ENCODE results near the gene PIKFYVE. TPM values are rescaled to one million over a fixed set of nuclear protein-coding genes. Genes with fewer than 3 reads are reported as not detected.
A peak's percentile ranks its signal among the peaks of the same experiment; 100 is the strongest.

PIKFYVE gene
- total RNA-seq, 1 donor from 2014 or later, result 33.8 TPM

DNA sequence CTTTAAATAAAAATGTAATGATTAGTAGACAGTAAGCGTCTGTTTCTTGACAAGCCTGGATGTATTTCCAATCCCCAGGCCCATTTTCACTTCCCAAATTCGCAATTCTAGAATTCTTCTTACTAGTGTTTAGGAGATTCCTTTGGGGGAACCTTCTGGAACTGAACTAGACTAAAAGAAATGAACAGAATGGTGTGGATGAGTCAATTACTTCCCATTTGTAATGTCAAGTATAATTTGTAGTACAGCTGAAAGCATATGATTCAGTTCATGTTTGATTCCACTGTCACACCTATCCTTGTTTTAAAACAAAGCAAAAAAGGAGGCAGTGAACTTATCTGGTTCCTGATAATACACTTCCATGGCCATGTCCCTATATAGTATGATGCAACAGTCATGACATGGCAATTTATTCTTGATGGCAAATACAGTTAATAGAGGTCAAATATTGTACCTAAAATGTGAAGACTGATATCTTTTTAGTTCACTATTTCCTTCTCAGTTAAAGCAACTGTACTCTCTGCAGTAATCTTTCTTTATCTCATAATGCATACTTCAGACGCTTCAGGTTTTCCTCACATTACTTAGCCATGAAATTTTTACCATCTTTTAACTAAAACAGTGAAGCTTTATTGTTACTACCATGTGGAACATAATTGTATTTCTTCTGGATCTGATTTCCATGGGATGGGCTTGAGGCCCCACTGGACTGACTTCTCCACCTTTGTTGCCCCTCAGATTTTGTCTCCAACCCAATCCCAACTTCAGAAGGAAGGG is 13.2 kb upstream of the PIKFYVE start:
- peaks cover 29% of the 10 kb centered on the region for H3K4me1 Mint-ChIP-seq (ENCODE audit: unreplicated experiment)

DNA sequence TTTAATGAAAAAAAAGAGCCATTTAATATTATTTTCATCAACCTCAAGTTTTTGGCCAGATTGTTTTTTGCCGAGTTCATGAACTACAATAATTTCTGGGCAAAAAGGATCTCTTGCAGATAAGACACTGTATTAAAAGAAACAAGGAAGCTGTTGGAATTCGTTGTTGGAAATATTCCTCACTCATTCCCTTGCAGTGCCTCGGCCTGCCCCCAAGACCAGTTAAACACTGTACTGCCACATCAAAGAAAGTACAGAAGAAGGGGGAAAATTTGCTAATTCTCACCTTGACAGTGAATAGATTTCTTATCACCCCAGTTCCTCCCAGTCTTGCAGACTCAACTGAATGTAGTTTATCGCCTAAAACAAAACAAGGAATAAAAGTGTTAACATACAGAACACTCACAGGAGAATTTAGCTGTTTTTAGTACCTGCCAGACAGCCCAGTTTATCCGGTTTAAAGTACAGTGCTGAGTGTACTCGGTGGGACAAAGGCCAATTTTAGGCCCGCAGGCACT is 12.4 kb upstream of the PIKFYVE start:
- peaks cover 32% of the 10 kb centered on the region for H3K4me1 Mint-ChIP-seq (ENCODE audit: unreplicated experiment)
- H3K27ac Mint-ChIP-seq, result peak overlapping the region; percentile 95
- TF ChIP-seq, protein P1, sequence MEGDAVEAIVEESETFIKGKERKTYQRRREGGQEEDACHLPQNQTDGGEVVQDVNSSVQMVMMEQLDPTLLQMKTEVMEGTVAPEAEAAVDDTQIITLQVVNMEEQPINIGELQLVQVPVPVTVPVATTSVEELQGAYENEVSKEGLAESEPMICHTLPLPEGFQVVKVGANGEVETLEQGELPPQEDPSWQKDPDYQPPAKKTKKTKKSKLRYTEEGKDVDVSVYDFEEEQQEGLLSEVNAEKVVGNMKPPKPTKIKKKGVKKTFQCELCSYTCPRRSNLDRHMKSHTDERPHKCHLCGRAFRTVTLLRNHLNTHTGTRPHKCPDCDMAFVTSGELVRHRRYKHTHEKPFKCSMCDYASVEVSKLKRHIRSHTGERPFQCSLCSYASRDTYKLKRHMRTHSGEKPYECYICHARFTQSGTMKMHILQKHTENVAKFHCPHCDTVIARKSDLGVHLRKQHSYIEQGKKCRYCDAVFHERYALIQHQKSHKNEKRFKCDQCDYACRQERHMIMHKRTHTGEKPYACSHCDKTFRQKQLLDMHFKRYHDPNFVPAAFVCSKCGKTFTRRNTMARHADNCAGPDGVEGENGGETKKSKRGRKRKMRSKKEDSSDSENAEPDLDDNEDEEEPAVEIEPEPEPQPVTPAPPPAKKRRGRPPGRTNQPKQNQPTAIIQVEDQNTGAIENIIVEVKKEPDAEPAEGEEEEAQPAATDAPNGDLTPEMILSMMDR (conservative IDR thresholded peaks at IDR 0.05), result no peak
- no peaks in the 10 kb centered on the region for H3K9me3 Mint-ChIP-seq
- no peaks in the 10 kb centered on the region for H3K27me3 Mint-ChIP-seq
- peaks cover 29% of the 10 kb centered on the region for H3K36me3 Mint-ChIP-seq
- no peak for DNase-seq (ENCODE audit: extremely low spot score, unreplicated experiment)
- peak overlapping the region; percentile 100 for H3K4me3 Mint-ChIP-seq

More for the DNA sequence above, 13.2 kb upstream of the PIKFYVE start:
- peak overlapping the region; percentile 95 for H3K27ac Mint-ChIP-seq
- no peaks in the 10 kb centered on the region for H3K9me3 Mint-ChIP-seq
- H3K27me3 Mint-ChIP-seq, result no peaks in the 10 kb centered on the region
- TF ChIP-seq, protein P1 (conservative IDR thresholded peaks at IDR 0.05), result no peak
- peaks cover 35% of the 10 kb centered on the region for H3K36me3 Mint-ChIP-seq
- DNase-seq (ENCODE audit: extremely low spot score, unreplicated experiment), result no peak
- peak overlapping the region; percentile 100 for H3K4me3 Mint-ChIP-seq

DNA sequence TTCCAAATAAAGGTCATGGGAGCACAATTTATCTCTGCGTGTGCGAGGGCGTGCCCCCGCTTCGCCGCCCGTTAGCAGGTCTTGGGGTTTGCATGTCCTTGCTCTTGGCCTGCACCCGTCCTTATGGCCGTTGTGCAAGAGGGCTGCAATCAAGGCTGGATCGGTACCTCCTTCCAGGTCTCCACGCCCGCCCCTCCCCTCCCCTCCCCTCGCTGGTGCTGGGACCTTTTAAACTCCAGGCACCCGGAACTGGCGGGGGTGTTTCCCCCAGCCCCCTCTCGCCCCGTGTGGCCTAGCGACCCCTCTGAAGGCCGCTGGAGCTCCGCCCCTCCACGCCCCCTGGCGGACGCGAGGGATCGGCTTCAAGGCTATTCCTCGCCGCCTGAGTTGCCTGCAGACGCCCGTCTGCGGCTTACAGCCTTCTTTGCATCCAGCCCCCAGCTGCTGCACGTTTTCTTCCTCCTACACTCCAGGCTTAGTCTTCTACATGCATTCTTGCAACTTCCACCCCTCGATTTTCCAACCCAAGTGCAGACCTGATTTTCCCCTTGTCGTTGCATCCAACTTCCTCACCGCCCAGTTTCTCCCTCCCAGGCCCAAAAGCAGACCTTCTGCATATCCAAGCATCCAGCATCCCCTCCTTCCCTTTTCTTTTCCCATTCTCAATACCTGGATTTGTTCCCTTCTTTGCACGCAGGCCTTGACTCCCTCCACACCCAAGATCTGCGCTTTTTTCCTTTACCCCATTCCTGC is 11.8 kb upstream of the PIKFYVE start:
- H3K4me3 Mint-ChIP-seq, result peak overlapping the region; percentile 100
- no peaks in the 10 kb centered on the region for H3K27me3 Mint-ChIP-seq
- TF ChIP-seq, protein P1 (conservative IDR thresholded peaks at IDR 0.05), result peak; percentile 87
- H3K9me3 Mint-ChIP-seq, result no peaks in the 10 kb centered on the region
- peak overlapping the region; percentile 95 for H3K27ac Mint-ChIP-seq
- DNase-seq (ENCODE audit: extremely low spot score, unreplicated experiment), result peak; percentile 92
- peaks cover 32% of the 10 kb centered on the region for H3K4me1 Mint-ChIP-seq (ENCODE audit: unreplicated experiment)
- H3K36me3 Mint-ChIP-seq, result peaks cover 26% of the 10 kb centered on the region

DNA sequence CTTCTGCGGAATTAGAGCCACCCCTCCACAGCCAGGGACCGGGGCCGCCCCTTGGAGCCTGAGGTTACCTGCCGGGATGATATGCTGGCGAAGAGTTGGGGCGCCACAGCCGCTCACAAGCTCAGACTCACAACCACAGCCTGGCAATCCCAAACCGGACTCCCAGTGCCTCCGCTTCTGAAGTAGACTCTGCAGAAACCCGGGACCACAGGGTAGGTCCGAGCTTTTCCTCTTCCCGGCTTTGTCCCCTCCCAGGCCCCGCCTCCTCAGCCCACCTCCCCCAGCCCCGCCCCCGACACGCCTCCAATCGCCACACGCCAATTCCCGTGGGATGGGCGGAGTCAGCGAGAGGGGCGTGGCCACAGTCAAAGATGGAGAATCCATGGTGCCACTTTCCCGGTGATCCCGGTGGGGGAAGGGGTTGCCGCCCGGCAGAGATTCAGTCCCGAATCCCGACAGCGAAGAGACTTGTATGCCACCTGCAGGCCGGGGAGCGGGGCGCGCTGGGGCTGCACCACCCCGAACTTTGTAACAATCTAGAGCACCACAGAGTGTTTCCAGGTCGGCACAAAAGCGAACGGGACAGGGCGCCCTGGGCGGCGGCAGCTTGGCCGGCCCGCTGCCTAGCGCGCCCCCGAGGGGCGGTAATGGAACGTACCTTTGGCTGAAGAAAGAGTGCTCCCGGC is 11.0 kb upstream of the PIKFYVE start, which contains the start of gene IDH1:
Gene IDH1 (minus strand): TSS at position 201 of the 686 bp plus-strand sequence. CDS start 3,520 bp downstream, outside the sequence.
- TF ChIP-seq, protein P1 (conservative IDR thresholded peaks at IDR 0.05), result peak; percentile 67
- H3K4me1 Mint-ChIP-seq (ENCODE audit: unreplicated experiment), result peaks cover 32% of the 10 kb centered on the region
- H3K27ac Mint-ChIP-seq, result peak within 1 kb of the TSS; percentile 95
- H3K36me3 Mint-ChIP-seq, result peaks cover 19% of the 10 kb centered on the region
- H3K9me3 Mint-ChIP-seq, result no peaks in the 10 kb centered on the region
- DNase-seq (ENCODE audit: extremely low spot score, unreplicated experiment), result peak; percentile 98
- no peaks in the 10 kb centered on the region for H3K27me3 Mint-ChIP-seq
- H3K4me3 Mint-ChIP-seq, result peak within 1 kb of the TSS; percentile 100

DNA sequence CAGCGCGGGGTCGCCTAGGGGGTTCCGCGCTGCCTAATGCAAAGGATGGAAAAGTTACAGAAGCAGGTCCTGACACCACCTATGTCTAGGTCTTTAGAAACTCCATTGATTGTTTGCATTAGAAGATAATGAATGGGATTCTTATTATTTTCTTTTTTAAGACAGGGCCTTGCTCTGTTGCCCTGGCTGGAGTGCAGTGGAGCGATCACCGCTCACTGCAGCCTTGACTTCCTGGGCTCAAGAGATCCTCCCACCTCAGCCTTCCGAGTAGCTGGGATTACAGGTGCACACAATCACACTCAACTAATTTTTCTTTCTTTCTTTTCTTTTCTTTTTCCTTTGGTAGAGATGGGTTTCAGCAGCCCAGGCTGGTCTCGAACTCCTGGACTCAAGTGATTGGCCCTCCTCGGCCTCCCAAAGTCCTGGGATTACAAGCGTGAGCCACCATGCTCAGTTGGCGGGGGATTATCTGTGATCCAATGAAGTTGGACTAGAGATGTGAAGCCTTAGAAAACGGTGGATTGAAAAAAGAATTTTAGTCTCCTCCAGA is 10.4 kb upstream of the PIKFYVE start:
- Mint-ChIP-seq H3K27ac (peak overlapping the region; percentile 95), H3K9me3 (no peaks in the 10 kb centered on the region), H3K36me3 (peaks cover 17% of the 10 kb centered on the region), H3K4me1 (ENCODE audit: unreplicated experiment) (peaks cover 32% of the 10 kb centered on the region), H3K4me3 (peak overlapping the region; percentile 100), H3K27me3 (no peaks in the 10 kb centered on the region)
- DNase-seq (ENCODE audit: extremely low spot score, unreplicated experiment), result no peak
- TF ChIP-seq, protein P1 (conservative IDR thresholded peaks at IDR 0.05), result no peak
